Measurements from ENCODE around the gene TSPAN33.

The TSPAN33 gene

DNA sequence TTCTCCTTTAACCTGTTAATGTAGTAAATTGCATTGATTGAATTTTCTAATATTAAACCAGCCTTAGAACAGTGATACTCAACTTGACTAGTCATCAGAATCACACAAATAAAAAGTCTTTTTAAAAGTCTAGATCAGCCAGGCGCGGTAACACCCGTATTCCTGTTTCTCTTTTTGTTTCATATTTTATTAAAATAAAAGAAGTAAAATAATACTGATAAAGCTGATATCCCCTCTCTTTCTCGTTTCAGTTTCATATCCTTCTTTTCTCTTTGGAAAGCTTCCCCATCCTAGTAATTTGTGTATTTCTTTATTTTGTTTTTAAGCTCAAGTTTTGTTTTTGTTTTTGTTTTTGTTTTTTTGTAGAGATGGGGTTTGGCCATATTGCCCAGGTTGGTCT is 53.3 kb downstream of the TSPAN33 start:
- no peak for ATAC-seq (replicated peaks)
- no peaks in the 10 kb centered on the region for H3K27me3 Mint-ChIP-seq
- H3K9me3 Mint-ChIP-seq: no peaks in the 10 kb centered on the region
- no peak for DNase-seq
- no peak overlapping the region for H3K27ac Mint-ChIP-seq
- no peaks in the 10 kb centered on the region for H3K36me3 Mint-ChIP-seq
- H3K4me1 Mint-ChIP-seq: peaks cover 2 to 9% of the 10 kb centered on the region in 2 donors
- H3K4me3 Mint-ChIP-seq: no peak overlapping the region

DNA sequence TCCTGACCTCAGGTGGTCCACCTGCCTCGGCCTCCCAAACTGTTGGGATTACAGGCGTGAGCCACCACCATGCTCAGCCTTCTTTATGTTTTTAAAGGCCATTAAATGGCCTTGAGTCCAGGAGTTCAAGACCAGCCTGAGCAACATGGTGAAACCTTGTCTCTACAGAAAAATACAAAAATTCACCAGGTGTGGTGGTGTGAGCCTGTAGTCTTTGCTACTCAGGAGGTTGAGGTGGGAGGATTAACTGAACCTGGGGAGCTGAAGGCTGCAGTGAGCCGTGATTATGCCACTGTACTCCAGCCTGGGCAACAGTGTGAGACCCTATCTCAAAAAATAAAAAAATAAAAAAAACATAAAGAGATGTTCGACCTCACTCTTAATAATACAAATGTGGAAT is 54.9 kb downstream of the TSPAN33 start:
- no peak for DNase-seq
- Mint-ChIP-seq H3K27ac (no peak overlapping the region), H3K4me1 (peaks cover 4 to 9% of the 10 kb centered on the region in 2 donors), H3K36me3 (no peaks in the 10 kb centered on the region), H3K4me3 (no peak overlapping the region), H3K9me3 (no peaks in the 10 kb centered on the region), H3K27me3 (no peaks in the 10 kb centered on the region)
- ATAC-seq (replicated peaks): no peak

DNA sequence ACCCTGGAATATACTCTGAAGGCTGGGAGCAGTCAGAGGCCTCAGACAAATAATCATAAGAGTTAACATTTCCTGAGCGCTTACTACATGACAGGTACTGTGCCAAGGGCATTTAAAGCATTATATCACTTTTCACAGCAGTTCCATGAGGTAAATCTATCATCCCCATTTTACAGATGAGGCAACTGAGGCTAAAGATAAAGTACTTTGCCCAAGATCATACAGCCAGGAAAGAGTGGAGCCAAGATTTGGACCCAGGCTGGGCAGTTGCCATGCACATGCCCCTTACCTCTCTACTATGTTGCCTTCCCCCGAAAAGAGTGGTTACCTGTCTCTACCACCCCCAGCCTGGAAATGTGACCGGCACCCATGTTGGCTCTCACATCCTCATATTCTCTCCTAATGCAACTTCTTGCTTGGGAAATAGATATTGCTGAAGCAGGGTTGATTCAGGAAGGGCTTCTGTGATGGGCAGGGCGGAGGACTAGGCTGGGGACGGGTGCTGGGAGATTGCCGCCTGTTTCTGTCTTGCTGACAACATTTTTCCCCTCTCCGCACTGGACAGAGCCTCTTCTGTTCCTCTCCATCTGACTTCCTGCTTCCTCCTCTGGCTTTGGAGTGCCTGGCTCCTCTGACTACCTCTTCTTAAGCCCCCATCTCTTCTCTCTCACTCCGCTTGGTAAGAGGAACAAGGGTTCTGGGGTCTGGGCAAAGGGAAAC is 57.7 kb downstream of the TSPAN33 start:
- Mint-ChIP-seq H3K9me3 (no peaks in the 10 kb centered on the region), H3K4me1 (peaks cover 4 to 9% of the 10 kb centered on the region in 2 donors), H3K36me3 (no peaks in the 10 kb centered on the region), H3K4me3 (no peak overlapping the region), H3K27ac (no peak overlapping the region), H3K27me3 (no peaks in the 10 kb centered on the region)
- no peak for DNase-seq
- no peak for ATAC-seq (replicated peaks)

DNA sequence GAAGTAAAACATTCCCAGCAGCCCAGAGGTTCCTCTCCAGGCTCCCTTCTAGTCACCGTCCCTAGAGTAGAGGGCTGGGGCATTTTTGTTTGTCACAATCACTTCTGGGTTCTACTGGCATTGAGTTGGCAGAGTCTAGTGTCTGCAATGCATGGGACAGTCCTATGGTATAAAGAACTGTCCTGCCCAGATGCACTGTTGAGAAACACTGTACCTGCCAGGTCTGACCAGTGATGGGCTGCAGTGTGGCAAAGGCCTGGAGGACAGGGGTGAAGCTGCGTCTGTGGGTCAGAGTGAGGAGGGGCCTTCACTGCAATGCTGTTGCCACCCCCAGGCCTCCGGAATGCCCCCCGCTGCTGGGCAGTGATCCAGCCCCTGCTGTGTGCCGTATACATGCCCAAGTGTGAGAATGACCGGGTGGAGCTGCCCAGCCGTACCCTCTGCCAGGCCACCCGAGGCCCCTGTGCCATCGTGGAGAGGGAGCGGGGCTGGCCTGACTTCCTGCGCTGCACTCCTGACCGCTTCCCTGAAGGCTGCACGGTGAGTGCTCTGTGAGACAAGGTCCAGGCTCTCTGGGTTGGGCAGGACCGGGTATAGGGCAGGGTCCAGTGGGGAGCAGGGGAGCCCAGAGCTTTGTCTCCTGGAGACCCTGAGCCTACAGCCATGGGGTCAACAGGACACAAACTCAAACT is 58.7 kb downstream of the TSPAN33 start:
- H3K4me1 Mint-ChIP-seq: peaks cover 3% of the 10 kb centered on the region in 2 donors
- no peak for DNase-seq
- H3K36me3 Mint-ChIP-seq: no peaks in the 10 kb centered on the region
- no peaks in the 10 kb centered on the region for H3K9me3 Mint-ChIP-seq
- no peak overlapping the region for H3K4me3 Mint-ChIP-seq
- H3K27me3 Mint-ChIP-seq: no peaks in the 10 kb centered on the region
- no peak for ATAC-seq (replicated peaks)
- no peak overlapping the region for H3K27ac Mint-ChIP-seq

DNA sequence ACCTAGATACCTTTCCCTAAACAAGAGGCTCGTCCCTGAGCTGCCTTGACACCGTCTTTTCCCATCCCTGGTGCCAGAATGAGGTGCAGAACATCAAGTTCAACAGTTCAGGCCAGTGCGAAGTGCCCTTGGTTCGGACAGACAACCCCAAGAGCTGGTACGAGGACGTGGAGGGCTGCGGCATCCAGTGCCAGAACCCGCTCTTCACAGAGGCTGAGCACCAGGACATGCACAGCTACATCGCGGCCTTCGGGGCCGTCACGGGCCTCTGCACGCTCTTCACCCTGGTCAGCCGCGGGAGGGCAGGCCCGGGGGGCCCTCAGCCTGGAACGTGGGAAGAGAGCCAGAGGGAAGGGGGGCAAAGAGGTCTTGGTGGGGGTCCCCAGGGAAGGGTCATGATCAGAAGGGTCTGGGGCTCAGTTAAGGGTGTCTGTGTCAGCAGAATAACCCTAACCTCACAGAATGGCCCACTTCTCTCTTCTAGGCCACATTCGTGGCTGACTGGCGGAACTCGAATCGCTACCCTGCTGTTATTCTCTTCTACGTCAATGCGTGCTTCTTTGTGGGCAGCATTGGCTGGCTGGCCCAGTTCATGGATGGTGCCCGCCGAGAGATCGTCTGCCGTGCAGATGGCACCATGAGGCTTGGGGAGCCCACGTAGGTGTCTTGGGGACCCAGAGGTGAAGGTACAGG is 60.8 kb downstream of the TSPAN33 start:
- no peak overlapping the region for H3K4me3 Mint-ChIP-seq
- no peak overlapping the region for H3K27ac Mint-ChIP-seq
- peaks cover 2 to 3% of the 10 kb centered on the region in 2 donors for H3K4me1 Mint-ChIP-seq
- no peak for DNase-seq
- H3K27me3 Mint-ChIP-seq: no peaks in the 10 kb centered on the region
- no peaks in the 10 kb centered on the region for H3K36me3 Mint-ChIP-seq
- no peaks in the 10 kb centered on the region for H3K9me3 Mint-ChIP-seq
- peak in 1 of 2 donors; percentile 56 for ATAC-seq (replicated peaks)

DNA sequence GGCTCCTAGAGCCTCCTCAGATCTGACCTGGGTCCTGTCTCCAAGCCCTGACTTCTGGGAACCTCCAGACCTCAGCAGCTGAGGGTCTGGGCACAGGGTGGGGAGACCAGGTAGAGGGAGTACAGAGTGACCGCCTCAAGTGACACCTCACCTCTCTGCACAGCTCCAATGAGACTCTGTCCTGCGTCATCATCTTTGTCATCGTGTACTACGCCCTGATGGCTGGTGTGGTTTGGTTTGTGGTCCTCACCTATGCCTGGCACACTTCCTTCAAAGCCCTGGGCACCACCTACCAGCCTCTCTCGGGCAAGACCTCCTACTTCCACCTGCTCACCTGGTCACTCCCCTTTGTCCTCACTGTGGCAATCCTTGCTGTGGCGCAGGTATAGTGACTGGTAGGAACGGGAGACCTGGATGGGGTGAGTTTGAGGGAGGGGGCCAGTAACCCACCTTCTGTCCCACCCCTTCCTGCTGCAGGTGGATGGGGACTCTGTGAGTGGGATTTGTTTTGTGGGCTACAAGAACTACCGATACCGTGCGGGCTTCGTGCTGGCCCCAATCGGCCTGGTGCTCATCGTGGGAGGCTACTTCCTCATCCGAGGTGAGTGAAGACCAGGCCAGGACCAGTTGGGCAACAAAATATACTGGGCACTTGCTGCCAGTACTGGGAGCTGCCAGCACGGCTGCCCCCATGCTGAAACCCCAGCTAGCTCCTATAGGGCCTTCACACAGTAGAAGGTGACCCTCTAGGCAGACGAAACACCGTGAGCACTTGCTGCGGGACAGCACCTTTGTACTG is 61.7 kb downstream of the TSPAN33 start:
- ATAC-seq (replicated peaks): no peak
- no peak overlapping the region for H3K27ac Mint-ChIP-seq
- H3K4me3 Mint-ChIP-seq: no peak overlapping the region
- H3K36me3 Mint-ChIP-seq: no peaks in the 10 kb centered on the region
- DNase-seq: no peak
- no peaks in the 10 kb centered on the region for H3K9me3 Mint-ChIP-seq
- H3K4me1 Mint-ChIP-seq: peaks cover 5 to 6% of the 10 kb centered on the region in 2 donors
- H3K27me3 Mint-ChIP-seq: no peaks in the 10 kb centered on the region

DNA sequence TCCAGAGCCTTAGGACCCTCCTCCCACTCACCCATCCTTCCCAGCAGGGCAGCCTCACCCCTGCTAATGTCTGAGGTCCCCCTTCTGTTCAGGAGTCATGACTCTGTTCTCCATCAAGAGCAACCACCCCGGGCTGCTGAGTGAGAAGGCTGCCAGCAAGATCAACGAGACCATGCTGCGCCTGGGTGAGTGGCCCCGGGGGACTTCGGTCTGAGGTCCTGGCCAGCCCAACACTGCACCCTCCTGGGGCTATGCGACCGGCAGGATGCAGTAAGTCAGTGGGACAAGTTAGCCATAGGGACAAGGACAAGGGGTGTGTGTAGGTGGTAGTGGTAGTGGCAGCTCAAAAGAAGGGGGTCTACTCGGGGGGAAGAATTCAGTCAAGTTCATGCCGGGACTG is 64.2 kb downstream of the TSPAN33 start:
- H3K4me1 Mint-ChIP-seq: peaks cover 4 to 6% of the 10 kb centered on the region in 2 donors
- H3K36me3 Mint-ChIP-seq: no peaks in the 10 kb centered on the region
- DNase-seq (no peak), ATAC-seq (replicated peaks) (no peak)
- no peaks in the 10 kb centered on the region for H3K27me3 Mint-ChIP-seq
- H3K9me3 Mint-ChIP-seq: no peaks in the 10 kb centered on the region
- H3K4me3 Mint-ChIP-seq: no peak overlapping the region
- H3K27ac Mint-ChIP-seq: no peak overlapping the region

DNA sequence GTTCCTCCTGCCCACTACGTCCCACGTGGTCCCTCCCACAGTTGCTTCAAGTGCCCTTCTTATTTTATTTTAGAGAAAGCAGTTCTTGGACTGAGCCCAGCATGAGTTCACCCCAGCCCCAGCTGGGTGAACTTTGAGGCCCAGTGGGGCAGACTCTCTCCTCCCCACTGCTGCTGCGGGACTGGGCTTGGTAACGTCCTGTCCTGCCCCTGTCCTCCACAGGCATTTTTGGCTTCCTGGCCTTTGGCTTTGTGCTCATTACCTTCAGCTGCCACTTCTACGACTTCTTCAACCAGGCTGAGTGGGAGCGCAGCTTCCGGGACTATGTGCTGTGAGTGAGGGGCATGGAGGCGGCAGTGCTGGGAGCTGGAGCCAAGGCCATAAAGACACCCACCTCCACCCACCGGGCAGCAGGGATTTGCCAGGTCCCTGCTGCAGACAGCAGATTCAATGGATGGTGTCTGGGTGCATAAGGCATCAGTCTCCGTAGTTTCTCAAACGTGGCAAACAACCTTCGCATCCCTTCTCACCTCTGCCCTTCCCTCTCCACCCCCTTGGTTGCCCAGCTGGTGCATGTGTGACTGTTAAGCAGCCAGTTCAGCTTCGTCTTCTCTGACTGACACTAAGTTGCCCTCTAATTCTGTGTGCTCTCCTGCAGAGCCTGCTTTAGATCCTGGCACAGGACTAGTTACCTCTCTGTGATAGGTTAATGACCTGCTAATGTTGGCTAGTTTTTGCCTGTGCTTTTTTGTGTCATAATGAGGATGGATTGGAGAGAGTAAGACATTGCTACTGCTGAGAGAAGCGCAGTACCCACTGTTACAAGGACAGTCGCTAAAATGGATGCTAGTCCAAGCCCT is 64.8 kb downstream of the TSPAN33 start:
- H3K4me3 Mint-ChIP-seq: no peak overlapping the region
- H3K36me3 Mint-ChIP-seq: no peaks in the 10 kb centered on the region
- H3K27ac Mint-ChIP-seq: no peak overlapping the region
- ATAC-seq (replicated peaks) (no peak), DNase-seq (no peak)
- H3K9me3 Mint-ChIP-seq: no peaks in the 10 kb centered on the region
- peaks cover 3 to 6% of the 10 kb centered on the region in 2 donors for H3K4me1 Mint-ChIP-seq
- H3K27me3 Mint-ChIP-seq: no peaks in the 10 kb centered on the region

DNA sequence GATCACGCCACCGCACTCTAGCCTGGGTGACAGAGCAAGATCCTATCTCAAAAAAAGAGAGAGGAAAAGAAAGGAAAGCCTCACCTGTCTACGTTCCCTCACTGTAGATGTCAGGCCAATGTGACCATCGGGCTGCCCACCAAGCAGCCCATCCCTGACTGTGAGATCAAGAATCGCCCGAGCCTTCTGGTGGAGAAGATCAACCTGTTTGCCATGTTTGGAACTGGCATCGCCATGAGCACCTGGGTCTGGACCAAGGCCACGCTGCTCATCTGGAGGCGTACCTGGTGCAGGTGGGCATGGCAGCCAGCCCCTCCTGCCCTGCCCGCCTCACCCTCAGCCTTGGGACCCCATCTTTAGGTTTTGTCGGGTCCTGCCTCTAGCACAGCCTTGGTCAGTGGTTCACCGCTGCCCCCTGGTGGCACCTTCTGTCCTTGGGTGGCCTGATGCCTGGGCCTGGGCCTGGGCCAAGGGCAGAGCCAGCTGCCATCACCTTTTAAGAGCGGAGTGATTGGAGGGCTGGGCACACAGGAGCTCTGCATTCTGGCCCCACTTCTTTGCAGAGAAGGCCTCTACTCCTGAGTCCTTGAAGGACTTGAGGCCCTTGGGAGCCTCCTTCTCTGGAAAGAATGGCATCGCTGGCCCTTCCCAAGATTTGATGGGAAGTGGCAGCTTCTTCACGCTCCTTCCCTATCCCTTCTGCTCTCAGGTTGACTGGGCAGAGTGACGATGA is 65.9 kb downstream of the TSPAN33 start:
- H3K36me3 Mint-ChIP-seq: no peaks in the 10 kb centered on the region
- peaks cover 3 to 6% of the 10 kb centered on the region in 2 donors for H3K4me1 Mint-ChIP-seq
- DNase-seq: peak; percentile 60
- H3K4me3 Mint-ChIP-seq: no peak overlapping the region
- H3K27me3 Mint-ChIP-seq: no peaks in the 10 kb centered on the region
- ATAC-seq (replicated peaks): peak; percentile 97 to 98
- H3K27ac Mint-ChIP-seq: no peak overlapping the region
- no peaks in the 10 kb centered on the region for H3K9me3 Mint-ChIP-seq

DNA sequence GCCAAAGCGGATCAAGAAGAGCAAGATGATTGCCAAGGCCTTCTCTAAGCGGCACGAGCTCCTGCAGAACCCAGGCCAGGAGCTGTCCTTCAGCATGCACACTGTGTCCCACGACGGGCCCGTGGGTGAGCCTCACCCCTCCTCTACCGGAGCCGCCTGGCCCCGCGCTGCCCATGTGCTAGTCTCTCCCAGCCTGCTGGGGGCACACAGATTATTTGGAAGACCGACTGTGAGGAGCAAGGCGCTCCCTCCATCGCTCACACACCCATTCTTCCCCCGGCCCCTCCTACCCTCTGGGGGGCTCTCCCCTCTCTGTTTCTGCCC is 66.4 kb downstream of the TSPAN33 start:
- no peaks in the 10 kb centered on the region for H3K9me3 Mint-ChIP-seq
- peaks cover 3 to 6% of the 10 kb centered on the region in 2 donors for H3K4me1 Mint-ChIP-seq
- ATAC-seq (replicated peaks) (no peak), DNase-seq (no peak)
- H3K27ac Mint-ChIP-seq: no peak overlapping the region
- no peak overlapping the region for H3K4me3 Mint-ChIP-seq
- no peaks in the 10 kb centered on the region for H3K27me3 Mint-ChIP-seq
- H3K36me3 Mint-ChIP-seq: no peaks in the 10 kb centered on the region

DNA sequence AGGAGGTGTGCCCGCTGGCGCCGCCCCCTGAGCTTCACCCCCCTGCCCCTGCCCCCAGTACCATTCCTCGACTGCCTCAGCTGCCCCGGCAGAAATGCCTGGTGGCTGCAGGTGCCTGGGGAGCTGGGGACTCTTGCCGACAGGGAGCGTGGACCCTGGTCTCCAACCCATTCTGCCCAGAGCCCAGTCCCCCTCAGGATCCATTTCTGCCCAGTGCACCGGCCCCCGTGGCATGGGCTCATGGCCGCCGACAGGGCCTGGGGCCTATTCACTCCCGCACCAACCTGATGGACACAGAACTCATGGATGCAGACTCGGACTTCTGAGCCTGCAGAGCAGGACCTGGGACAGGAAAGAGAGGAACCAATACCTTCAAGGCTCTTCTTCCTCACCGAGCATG is 67.6 kb downstream of the TSPAN33 start:
- DNase-seq (no peak), ATAC-seq (replicated peaks) (no peak)
- Mint-ChIP-seq H3K27me3 (no peaks in the 10 kb centered on the region), H3K27ac (no peak overlapping the region), H3K9me3 (no peaks in the 10 kb centered on the region), H3K4me3 (no peak overlapping the region), H3K4me1 (peaks cover 3 to 6% of the 10 kb centered on the region in 2 donors), H3K36me3 (no peaks in the 10 kb centered on the region)

DNA sequence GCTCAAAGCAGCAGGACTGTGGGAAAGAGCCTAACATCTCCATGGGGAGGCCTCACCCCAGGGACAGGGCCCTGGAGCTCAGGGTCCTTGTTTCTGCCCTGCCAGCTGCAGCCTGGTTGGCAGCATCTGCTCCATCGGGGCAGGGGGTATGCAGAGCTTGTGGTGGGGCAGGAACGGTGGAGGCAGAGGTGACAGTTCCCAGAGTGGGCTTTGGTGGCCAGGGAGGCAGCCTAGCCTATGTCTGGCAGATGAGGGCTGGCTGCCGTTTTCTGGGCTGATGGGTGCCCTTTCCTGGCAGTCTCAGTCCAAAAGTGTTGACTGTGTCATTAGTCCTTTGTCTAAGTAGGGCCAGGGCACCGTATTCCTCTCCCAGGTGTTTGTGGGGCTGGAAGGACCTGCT is 68.1 kb downstream of the TSPAN33 start:
- DNase-seq: no peak
- Mint-ChIP-seq H3K4me1 (peaks cover 3 to 6% of the 10 kb centered on the region in 2 donors), H3K27me3 (no peaks in the 10 kb centered on the region), H3K36me3 (no peaks in the 10 kb centered on the region), H3K27ac (no peak overlapping the region), H3K9me3 (no peaks in the 10 kb centered on the region), H3K4me3 (no peak overlapping the region)
- ATAC-seq (replicated peaks): no peak

DNA sequence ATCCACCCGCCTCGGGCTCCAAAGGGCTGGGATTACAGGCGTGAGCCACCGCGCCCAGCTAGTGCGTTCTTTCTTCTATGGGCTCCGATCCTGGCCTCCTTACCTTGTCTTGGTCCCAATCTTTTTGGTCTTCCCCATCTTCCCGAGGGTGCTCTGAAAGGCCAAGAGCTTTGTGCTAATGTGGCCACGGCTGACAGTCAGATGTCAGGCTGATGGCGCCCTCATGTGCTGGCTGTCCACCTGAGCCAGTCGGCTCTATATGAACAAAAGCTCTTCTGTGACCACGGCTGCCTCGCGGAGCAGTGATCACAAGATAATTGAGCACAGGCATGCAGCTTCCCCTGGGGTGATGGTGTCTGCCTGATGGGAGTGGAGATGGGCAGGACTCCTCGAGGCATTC is 69.3 kb downstream of the TSPAN33 start:
- DNase-seq: no peak
- no peak for ATAC-seq (replicated peaks)
- Mint-ChIP-seq H3K27ac (peak overlapping the region; percentile 15), H3K9me3 (no peaks in the 10 kb centered on the region), H3K36me3 (no peaks in the 10 kb centered on the region), H3K27me3 (no peaks in the 10 kb centered on the region), H3K4me1 (peaks cover 6 to 12% of the 10 kb centered on the region in 2 donors), H3K4me3 (no peak overlapping the region)
